Liver (tissue), 9 donors: ENCODE data around the gene IKBKG. TPM values are rescaled to one million over a fixed set of nuclear protein-coding genes. Genes with fewer than 3 reads are reported as not detected.

Experiments
- DNase-seq: peaks from one replicate; pipeline ENCODE4 v3.0.0-alpha.2; 2017; ENCODE audit warnings: low spot score
- H3K27ac ChIP-seq, 2 donors: one replicate each; pipeline ENCODE4 v1.7.0; 2013; ENCODE audit warnings: inconsistent platforms in 2 of 2, low read length in 2 of 2, control low read depth in 1 of 2, low read depth in 1 of 2, mild to moderate bottlenecking in 1 of 2
- H3K27me3 ChIP-seq, 4 donors: one replicate each; pipeline versions ENCODE4 v1.6.1 to v1.7.0; 2013; ENCODE audit warnings: low read length in 3 of 4, inconsistent platforms in 1 of 4, mild to moderate bottlenecking in 1 of 4, moderate library complexity in 1 of 4; ENCODE audit not compliant: control insufficient read depth in 4 of 4, insufficient read depth in 4 of 4
- H3K36me3 ChIP-seq, 4 donors: one replicate each; pipeline versions ENCODE4 v1.6.1 to v1.7.0; 2013; ENCODE audit warnings: low read length in 3 of 4, mild to moderate bottlenecking in 3 of 4, low read depth in 1 of 4, moderate library complexity in 1 of 4; ENCODE audit not compliant: control insufficient read depth in 4 of 4, insufficient read depth in 3 of 4
- H3K4me1 ChIP-seq, 4 donors: one replicate each; pipeline versions ENCODE4 v1.6.1 to v1.7.0; 2013; ENCODE audit warnings: low read length in 3 of 4, mild to moderate bottlenecking in 3 of 4, moderate library complexity in 1 of 4; ENCODE audit not compliant: control insufficient read depth in 4 of 4, insufficient read depth in 4 of 4
- H3K4me3 ChIP-seq, 3 donors: one replicate each; pipeline versions ENCODE4 v1.6.1 to v1.7.0; 2013; ENCODE audit warnings: low read length in 3 of 3, control low read depth in 1 of 3, low read depth in 1 of 3, mild to moderate bottlenecking in 1 of 3
- H3K9ac ChIP-seq, 2 donors: one replicate each; pipeline ENCODE4 v1.7.0; 2013; ENCODE audit warnings: low read length in 2 of 2, mild to moderate bottlenecking in 2 of 2, moderate library complexity in 2 of 2, control low read depth in 1 of 2, low read depth in 1 of 2
- H3K9me3 ChIP-seq, 4 donors: one replicate each; pipeline versions ENCODE4 v1.6.1 to v1.7.0; 2013; ENCODE audit warnings: low read length in 3 of 4; ENCODE audit not compliant: control insufficient read depth in 4 of 4
- CTCF ChIP-seq: fragments of 150-350 bp; IDR thresholded peaks from 2 replicates; pipeline ENCODE4 v1.5.1; 2017; ENCODE audit warnings: improper control_type of control experiment, low read depth, low read length; ENCODE audit not compliant: missing input control
- FOXA1 ChIP-seq: IDR thresholded peaks from 2 replicates; pipeline ENCODE4 v1.6.1; 2016; ENCODE audit warnings: antibody characterized with exemption
- FOXA2 ChIP-seq: IDR thresholded peaks from 2 replicates; pipeline ENCODE4 v1.6.1; 2016; ENCODE audit warnings: antibody characterized with exemption
- GABPA ChIP-seq, 2 donors: IDR thresholded peaks in 1 of 2; conservative IDR thresholded peaks in 1 of 2; 2 replicates each; pipeline ENCODE4 v1.6.1; 2016; ENCODE audit warnings: antibody characterized with exemption in 2 of 2, mild to moderate bottlenecking in 1 of 2, moderate library complexity in 1 of 2
- HNF4A ChIP-seq, 2 donors: conservative IDR thresholded peaks; 2 replicates each; pipeline ENCODE4 v1.6.1; 2016; ENCODE audit warnings: antibody characterized with exemption in 2 of 2, mild to moderate bottlenecking in 2 of 2
- HNF4G ChIP-seq: IDR thresholded peaks from 2 replicates; pipeline ENCODE4 v1.6.1; 2016; ENCODE audit warnings: antibody characterized with exemption
- MAX ChIP-seq: IDR thresholded peaks from 2 replicates; pipeline ENCODE4 v1.6.1; 2016; ENCODE audit warnings: antibody characterized with exemption
- NR2F2 ChIP-seq: IDR thresholded peaks from 2 replicates; pipeline ENCODE4 v1.6.1; 2016; ENCODE audit warnings: antibody characterized with exemption
- RAD21 ChIP-seq, 2 donors: IDR thresholded peaks; 2 replicates each; pipeline ENCODE4 v1.6.1; 2016; ENCODE audit warnings: antibody characterized with exemption in 2 of 2, mild to moderate bottlenecking in 2 of 2
- RXRA ChIP-seq, 2 donors: IDR thresholded peaks; 2 replicates each; pipeline ENCODE4 v1.6.1; 2017 to 2018; ENCODE audit warnings: antibody characterized with exemption in 2 of 2, mild to moderate bottlenecking in 1 of 2
- SP1 ChIP-seq: IDR thresholded peaks from 2 replicates; pipeline ENCODE4 v1.6.1; 2018; ENCODE audit warnings: antibody characterized with exemption, mild to moderate bottlenecking
- TAF1 ChIP-seq: conservative IDR thresholded peaks from 2 replicates; pipeline ENCODE4 v1.6.1; 2016; ENCODE audit warnings: antibody characterized with exemption, mild to moderate bottlenecking
- YY1 ChIP-seq: IDR thresholded peaks from 2 replicates; pipeline ENCODE4 v1.6.1; 2016; ENCODE audit warnings: antibody characterized with exemption, mild to moderate bottlenecking
- WGBS: extraction: QIAGEN DNeasy Blood & Tissue Kit; methylation state at CpG from one replicate; pipeline ENCODE4 v1.1.7; 2013; 5-methylcytosine and 5-hydroxymethylcytosine counted together
- polyA plus RNA-seq, 2 donors: library from polyadenylated mRNA; stranded (reverse) in 1 of 2; unstranded in 1 of 2; fragments of 200-250 nt in 1 of 2; fragments of >200 nt in 1 of 2; fragmentation: Nextera tagmentation in 1 of 2; extraction: Ambion mirVana in 1 of 2; gene quantifications; one replicate each; pipeline versions ENCODE4 v1.2.1 to v1.2.3, GENCODE V29; 2013 to 2015
- total RNA-seq, 2 donors: library from RNA; depleted of rRNA; stranded (reverse); fragments of >200 nt; gene quantifications; one replicate each; pipeline ENCODE4 v1.2.3, GENCODE V29; 2014
- TF ChIP-seq, protein P1 (sequence below): IDR thresholded peaks from 2 replicates; pipeline ENCODE4 v1.6.1; 2016; ENCODE audit warnings: antibody characterized with exemption, mild to moderate bottlenecking
- TF ChIP-seq, protein P2 (sequence below): IDR thresholded peaks from 2 replicates; pipeline ENCODE4 v1.6.1; 2016; ENCODE audit warnings: antibody characterized with exemption
- donor health status: healthy.
- donor health status: healthy.
- donor health status: healthy.
- donor health status: healthy.
- donor health status: healthy.

The IKBKG gene
- total and polyA plus RNA-seq, 4 donors, result 17.1 to 74.1 (median 36.0) TPM

- DNase-seq, result no peak
- Histone ChIP-seq H3K4me1 (peaks cover 4 to 32% (median 15%) of the 10 kb centered on the region in 4 donors), H3K9me3 (peaks cover 0 to 3% (median 0%) of the 10 kb centered on the region in 4 donors), H3K27ac (no peak overlapping the region), H3K36me3 (peaks cover 0 to 7% (median 2%) of the 10 kb centered on the region in 4 donors), H3K27me3 (no peaks in the 10 kb centered on the region), H3K9ac (no peak overlapping the region), H3K4me3 (no peak overlapping the region)
- TF ChIP-seq GABPA (IDR thresholded peaks at IDR 0.05 in 1 of 2, conservative IDR thresholded peaks at IDR 0.05 in 1 of 2) (no peak), RXRA (IDR thresholded peaks at IDR 0.05) (peak in 1 of 2 donors; percentile 38), NR2F2 (peak; percentile 75)
- whole genome bisulfite sequencing, result 76% methylated on average over 2 of the region's 2 CpGs
These were observed 33.7 kb upstream of the IKBKG start for GRCh38 chrX:154513716-154514115.

- no peak for DNase-seq
- H3K4me1 ChIP-seq, result peaks cover 4 to 32% (median 15%) of the 10 kb centered on the region in 4 donors
- peak overlapping the region; percentile 47 to 86 for H3K9ac ChIP-seq
- H3K27ac ChIP-seq, result peak overlapping the region; percentile 91 to 94
- H3K9me3 ChIP-seq, result no peaks in the 10 kb centered on the region
- TF ChIP-seq FOXA1 (no peak), HNF4A (conservative IDR thresholded peaks at IDR 0.05) (peak in 1 of 2 donors; percentile 33), NR2F2 (peak; percentile 30)
- H3K27me3 ChIP-seq, result no peaks in the 10 kb centered on the region
- peak overlapping the region; percentile 67 to 75 (median 71) for H3K4me3 ChIP-seq
- 15% methylated on average over 34 of the region's 34 CpGs for WGBS
- peaks cover 0 to 2% (median 0%) of the 10 kb centered on the region in 4 donors for H3K36me3 ChIP-seq
These were observed 32.1 kb upstream of the IKBKG start for GRCh38 chrX:154515090-154515965.

DNA sequence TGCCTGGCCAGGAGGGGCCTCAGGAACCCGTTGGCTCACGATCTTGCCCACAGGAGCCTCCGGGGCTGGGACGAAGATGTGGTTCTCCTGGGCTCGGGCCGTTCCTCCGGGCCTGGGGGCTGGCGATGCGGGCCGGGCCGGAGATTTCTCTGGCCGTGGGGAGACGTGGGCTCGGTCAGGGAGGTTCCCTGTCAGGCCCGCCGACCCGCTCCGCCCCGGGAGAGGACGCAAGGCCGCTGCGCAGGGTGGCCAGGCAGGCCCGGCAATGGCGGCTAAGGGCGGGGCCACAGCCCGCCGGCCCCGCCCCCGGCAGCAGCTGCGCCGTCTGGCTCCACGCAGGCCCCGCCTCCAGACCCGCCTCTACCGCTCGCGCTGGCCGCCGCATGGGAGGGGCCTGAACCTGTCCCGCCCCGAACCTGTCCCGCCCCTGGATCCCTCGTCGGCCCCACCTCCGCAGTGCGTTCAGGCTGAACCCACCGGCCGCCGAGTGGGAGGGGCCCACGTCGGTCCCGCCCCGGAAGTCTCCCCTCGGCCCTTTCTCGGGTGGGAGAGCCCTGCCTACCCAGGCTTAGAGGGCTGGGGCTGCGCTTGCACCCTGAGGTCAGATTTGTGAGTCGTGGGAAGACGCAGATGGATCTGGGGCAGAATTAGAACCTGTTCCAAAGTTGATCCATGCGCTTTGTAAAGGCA is 31.3 kb upstream of the IKBKG start, which contains the start of gene FAM3A:
FAM3A (minus strand) TSS at position 267 of the 690 bp plus-strand sequence. CDS start 460 bp downstream, outside the sequence.
- Histone ChIP-seq H3K27ac (peak within 1 kb of the TSS; percentile 91 to 94), H3K9ac (peak within 1 kb of the TSS; percentile 79 to 86), H3K9me3 (no peaks in the 10 kb centered on the region), H3K27me3 (no peaks in the 10 kb centered on the region), H3K4me1 (peaks cover 4 to 32% (median 15%) of the 10 kb centered on the region in 4 donors), H3K36me3 (peaks cover 0 to 2% (median 0%) of the 10 kb centered on the region in 4 donors), H3K4me3 (peak within 1 kb of the TSS; percentile 67 to 75 (median 71))
- DNase-seq, result peak; percentile 94
- TF ChIP-seq HNF4G (no peak), YY1 (peak; percentile 63), SP1 (peak; percentile 56), FOXA2 (no peak), NR2F2 (no peak), HNF4A (conservative IDR thresholded peaks at IDR 0.05) (no peak), RAD21 (IDR thresholded peaks at IDR 0.05) (no peak), GABPA (IDR thresholded peaks at IDR 0.05 in 1 of 2, conservative IDR thresholded peaks at IDR 0.05 in 1 of 2) (peak in 1 of 2 donors; percentile 77), CTCF (no peak), TAF1 (peak; percentile 36), MAX (no peak)
- TF ChIP-seq, protein P1, sequence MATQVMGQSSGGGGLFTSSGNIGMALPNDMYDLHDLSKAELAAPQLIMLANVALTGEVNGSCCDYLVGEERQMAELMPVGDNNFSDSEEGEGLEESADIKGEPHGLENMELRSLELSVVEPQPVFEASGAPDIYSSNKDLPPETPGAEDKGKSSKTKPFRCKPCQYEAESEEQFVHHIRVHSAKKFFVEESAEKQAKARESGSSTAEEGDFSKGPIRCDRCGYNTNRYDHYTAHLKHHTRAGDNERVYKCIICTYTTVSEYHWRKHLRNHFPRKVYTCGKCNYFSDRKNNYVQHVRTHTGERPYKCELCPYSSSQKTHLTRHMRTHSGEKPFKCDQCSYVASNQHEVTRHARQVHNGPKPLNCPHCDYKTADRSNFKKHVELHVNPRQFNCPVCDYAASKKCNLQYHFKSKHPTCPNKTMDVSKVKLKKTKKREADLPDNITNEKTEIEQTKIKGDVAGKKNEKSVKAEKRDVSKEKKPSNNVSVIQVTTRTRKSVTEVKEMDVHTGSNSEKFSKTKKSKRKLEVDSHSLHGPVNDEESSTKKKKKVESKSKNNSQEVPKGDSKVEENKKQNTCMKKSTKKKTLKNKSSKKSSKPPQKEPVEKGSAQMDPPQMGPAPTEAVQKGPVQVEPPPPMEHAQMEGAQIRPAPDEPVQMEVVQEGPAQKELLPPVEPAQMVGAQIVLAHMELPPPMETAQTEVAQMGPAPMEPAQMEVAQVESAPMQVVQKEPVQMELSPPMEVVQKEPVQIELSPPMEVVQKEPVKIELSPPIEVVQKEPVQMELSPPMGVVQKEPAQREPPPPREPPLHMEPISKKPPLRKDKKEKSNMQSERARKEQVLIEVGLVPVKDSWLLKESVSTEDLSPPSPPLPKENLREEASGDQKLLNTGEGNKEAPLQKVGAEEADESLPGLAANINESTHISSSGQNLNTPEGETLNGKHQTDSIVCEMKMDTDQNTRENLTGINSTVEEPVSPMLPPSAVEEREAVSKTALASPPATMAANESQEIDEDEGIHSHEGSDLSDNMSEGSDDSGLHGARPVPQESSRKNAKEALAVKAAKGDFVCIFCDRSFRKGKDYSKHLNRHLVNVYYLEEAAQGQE, result peak; percentile 51
- TF ChIP-seq, protein P2, sequence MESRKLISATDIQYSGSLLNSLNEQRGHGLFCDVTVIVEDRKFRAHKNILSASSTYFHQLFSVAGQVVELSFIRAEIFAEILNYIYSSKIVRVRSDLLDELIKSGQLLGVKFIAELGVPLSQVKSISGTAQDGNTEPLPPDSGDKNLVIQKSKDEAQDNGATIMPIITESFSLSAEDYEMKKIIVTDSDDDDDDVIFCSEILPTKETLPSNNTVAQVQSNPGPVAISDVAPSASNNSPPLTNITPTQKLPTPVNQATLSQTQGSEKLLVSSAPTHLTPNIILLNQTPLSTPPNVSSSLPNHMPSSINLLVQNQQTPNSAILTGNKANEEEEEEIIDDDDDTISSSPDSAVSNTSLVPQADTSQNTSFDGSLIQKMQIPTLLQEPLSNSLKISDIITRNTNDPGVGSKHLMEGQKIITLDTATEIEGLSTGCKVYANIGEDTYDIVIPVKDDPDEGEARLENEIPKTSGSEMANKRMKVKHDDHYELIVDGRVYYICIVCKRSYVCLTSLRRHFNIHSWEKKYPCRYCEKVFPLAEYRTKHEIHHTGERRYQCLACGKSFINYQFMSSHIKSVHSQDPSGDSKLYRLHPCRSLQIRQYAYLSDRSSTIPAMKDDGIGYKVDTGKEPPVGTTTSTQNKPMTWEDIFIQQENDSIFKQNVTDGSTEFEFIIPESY, result no peak
- 0% methylated on average over 58 of the region's 59 CpGs for WGBS
